Left kidney (tissue), 8 donors: ENCODE results near the gene ZNF585A. TPM values are rescaled to one million over a fixed set of nuclear protein-coding genes. Genes with fewer than 3 reads are reported as not detected.
"Not testable (repeated sequence)": the region's sequence is repeated elsewhere in the genome, so short reads cannot be mapped to it uniquely, and the experiment has no call there.

ENCODE experiments used
- DNase-seq: peaks from one replicate; pipeline ENCODE4 v3.0.0-alpha.2; 2013
- long read RNA-seq, 8 donors: transcript quantifications; one replicate each; lab custom pipeline, GENCODE V29; 2026
- polyA plus RNA-seq: library from polyadenylated mRNA; unstranded; fragments of 120-200 nt; gene quantifications from one replicate; pipeline ENCODE4 v1.2.1, GENCODE V29; 2013; ENCODE audit not compliant: insufficient read length

The ZNF585A gene
- 17.6 TPM for polyA plus RNA-seq
- long read RNA-seq, donor 1, full-length matches to known transcripts, result 16 of 16 reads
- long read RNA-seq, donor 1, partial matches to known transcripts, result 0 of 16 reads
- long read RNA-seq, donor 1, other reads (novel, unspliced or antisense), result 0 of 16 reads
- long read RNA-seq, donor 2, full-length matches to known transcripts, result 11 of 11 reads
- long read RNA-seq, donor 2, partial matches to known transcripts, result 0 of 11 reads
- long read RNA-seq, donor 2, other reads (novel, unspliced or antisense), result 0 of 11 reads
- long read RNA-seq, donor 3, full-length matches to known transcripts, result 10 of 10 reads
- long read RNA-seq, donor 3, partial matches to known transcripts, result 0 of 10 reads
- long read RNA-seq, donor 3, other reads (novel, unspliced or antisense), result 0 of 10 reads
- long read RNA-seq, donor 4, partial matches to known transcripts, result 0 of 1 reads
- long read RNA-seq, donor 4, other reads (novel, unspliced or antisense), result 0 of 1 reads
- long read RNA-seq, donor 5, full-length matches to known transcripts, result 38 of 38 reads
- long read RNA-seq, donor 5, partial matches to known transcripts, result 0 of 38 reads
- long read RNA-seq, donor 5, other reads (novel, unspliced or antisense), result 0 of 38 reads
- long read RNA-seq, donor 6, full-length matches to known transcripts, result 12 of 12 reads
- long read RNA-seq, donor 6, partial matches to known transcripts, result 0 of 12 reads
- long read RNA-seq, donor 6, other reads (novel, unspliced or antisense), result 0 of 12 reads
- long read RNA-seq, donor 7, full-length matches to known transcripts, result 42 of 55 reads
- long read RNA-seq, donor 7, partial matches to known transcripts, result 13 of 55 reads
- long read RNA-seq, donor 7, other reads (novel, unspliced or antisense), result 0 of 55 reads
- long read RNA-seq, donor 8, transcript ZNF585A-205 (3 exons, 596 nt), result major isoform, 7 of 7 reads
- long read RNA-seq, donor 8, partial matches to known transcripts, result 0 of 7 reads
- long read RNA-seq, donor 8, other reads (novel, unspliced or antisense), result 0 of 7 reads

- peak; percentile 97 for DNase-seq
These were observed at the start of gene ZNF585A for GRCh38 chr19:37172368-37173366. ZNF585A (minus strand) TSS chr19:37172695; CDS start chr19:37169910, 2,785 bp downstream.

- DNase-seq, result no peak
These were observed 48.6 kb upstream of the ZNF585A start for GRCh38 chr19:37221136-37221535.

GRCh38 chr19:37220383-37220782 lies 47.9 kb upstream of the ZNF585A start:
- no peak for DNase-seq

- no peak for DNase-seq
These were observed 46.1 kb upstream of the ZNF585A start for GRCh38 chr19:37218592-37218935.

- peak; percentile 93 for DNase-seq
These were observed 45.5 kb upstream of the ZNF585A start, which contains the start of gene ZNF383 for GRCh38 chr19:37217775-37218591. ZNF383 (plus strand) TSS chr19:37218214; CDS start chr19:37230454, 12,240 bp downstream.

GRCh38 chr19:37217480-37217774 lies 44.9 kb upstream of the ZNF585A start:
- no peak for DNase-seq

GRCh38 chr19:37197768-37198167 lies 25.3 kb upstream of the ZNF585A start:
- no peak for DNase-seq

GRCh38 chr19:37197115-37197514 lies 24.6 kb upstream of the ZNF585A start:
- DNase-seq, result not testable (repeated sequence)

GRCh38 chr19:37195248-37195647 lies 22.8 kb upstream of the ZNF585A start:
- not testable (repeated sequence) for DNase-seq

- not testable (repeated sequence) for DNase-seq
These were observed 13.6 kb upstream of the ZNF585A start for GRCh38 chr19:37186071-37186470.

GRCh38 chr19:37165635-37166034 lies 6.9 kb downstream of the ZNF585A start:
- no peak for DNase-seq

GRCh38 chr19:37160153-37160552 lies 12.3 kb downstream of the ZNF585A start:
- DNase-seq, result no peak

- no peak for DNase-seq
These were observed 24.3 kb downstream of the ZNF585A start for GRCh38 chr19:37148214-37148613.

- DNase-seq, result no peak
These were observed 36.4 kb downstream of the ZNF585A start for GRCh38 chr19:37136111-37136510.

GRCh38 chr19:37128821-37129177 lies 43.7 kb downstream of the ZNF585A start:
- no peak for DNase-seq

GRCh38 chr19:37127999-37128820 lies 44.3 kb downstream of the ZNF585A start:
- DNase-seq, result no peak

GRCh38 chr19:37122093-37122492 lies 50.4 kb downstream of the ZNF585A start:
- DNase-seq, result not testable (repeated sequence)

GRCh38 chr19:37114001-37114400 lies 58.5 kb downstream of the ZNF585A start:
- no peak for DNase-seq

- not testable (repeated sequence) for DNase-seq
These were observed 60.7 kb downstream of the ZNF585A start for GRCh38 chr19:37111753-37112152.

GRCh38 chr19:37104135-37104534 lies 68.4 kb downstream of the ZNF585A start:
- DNase-seq, result not testable (repeated sequence)
